HG03558 (cell line): Measurements from ENCODE around the gene HBM.
"Not testable (repeated sequence)": the region's sequence is repeated elsewhere in the genome, so short reads cannot be mapped to it uniquely, and the experiment has no call there.

Experiments used
- ATAC-seq: cut with Tn5 transposase; IDR thresholded peaks from one replicate; pipeline ENCODE4 v1.9.1; 2021; ENCODE audit warnings: moderate number of reproducible peaks; ENCODE audit not compliant: unreplicated experiment; ENCODE audit errors: extremely low read depth

HBM gene, protein sequence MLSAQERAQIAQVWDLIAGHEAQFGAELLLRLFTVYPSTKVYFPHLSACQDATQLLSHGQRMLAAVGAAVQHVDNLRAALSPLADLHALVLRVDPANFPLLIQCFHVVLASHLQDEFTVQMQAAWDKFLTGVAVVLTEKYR

DNA sequence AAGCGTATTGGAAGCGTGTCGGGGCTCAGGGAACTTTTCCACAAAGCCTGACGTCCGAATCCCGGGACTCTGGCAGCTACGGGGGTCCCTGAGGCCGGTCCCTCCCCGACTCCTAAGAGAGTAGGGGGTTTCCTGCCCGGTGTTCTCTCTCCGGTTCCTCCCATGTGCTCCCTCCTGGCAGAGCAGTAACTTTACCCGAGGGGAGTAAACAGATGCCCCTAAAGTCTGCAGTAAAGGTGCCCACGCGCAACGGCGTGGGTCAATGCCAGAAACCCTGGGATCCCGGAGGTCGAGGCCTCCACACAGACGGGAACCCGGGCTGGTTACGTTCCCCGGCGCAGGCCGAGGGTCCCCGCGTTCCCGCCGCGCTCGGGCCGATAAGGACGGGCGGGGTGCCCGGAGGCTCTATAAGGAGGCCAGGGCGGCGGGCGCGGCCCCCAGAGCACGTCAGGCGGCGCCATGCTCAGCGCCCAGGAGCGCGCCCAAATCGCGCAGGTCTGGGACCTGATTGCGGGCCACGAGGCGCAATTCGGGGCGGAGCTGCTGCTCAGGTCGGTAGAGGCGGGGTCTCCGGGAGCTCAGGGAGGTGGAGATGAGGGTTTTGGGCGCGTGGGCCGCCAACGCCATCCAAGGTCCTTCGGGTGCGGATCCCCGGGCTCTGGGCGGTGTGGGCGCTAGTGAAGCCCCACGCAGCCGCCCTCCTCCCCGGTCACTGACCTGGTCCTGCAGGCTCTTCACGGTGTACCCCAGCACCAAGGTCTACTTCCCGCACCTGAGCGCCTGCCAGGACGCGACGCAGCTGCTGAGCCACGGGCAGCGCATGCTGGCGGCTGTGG lies at the start of gene HBM:
Gene HBM (plus strand): TSS at position 440 of the 836 bp plus-strand sequence. CDS start 20 bp downstream, at position 460.
- no peak for ATAC-seq

DNA sequence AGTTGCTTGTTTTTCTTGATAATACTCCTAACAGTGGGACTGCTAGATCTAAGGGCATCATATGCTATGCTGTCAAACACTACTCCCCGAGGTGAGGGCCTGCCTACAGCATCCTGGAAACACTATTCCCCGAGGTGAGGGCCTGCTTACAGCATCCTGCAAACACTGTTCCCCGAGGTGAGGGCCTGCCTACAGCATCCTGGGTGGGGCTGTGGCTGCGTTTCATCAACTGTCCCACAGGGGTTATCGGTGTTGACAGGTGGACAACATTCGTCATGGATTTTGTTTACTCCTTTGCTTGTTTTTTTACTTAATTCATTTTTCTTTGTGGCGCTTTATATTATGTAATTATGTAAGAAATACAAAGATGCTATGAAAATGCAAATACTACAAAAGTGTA lies 49.8 kb upstream of the HBM start:
- ATAC-seq = no peak

DNA sequence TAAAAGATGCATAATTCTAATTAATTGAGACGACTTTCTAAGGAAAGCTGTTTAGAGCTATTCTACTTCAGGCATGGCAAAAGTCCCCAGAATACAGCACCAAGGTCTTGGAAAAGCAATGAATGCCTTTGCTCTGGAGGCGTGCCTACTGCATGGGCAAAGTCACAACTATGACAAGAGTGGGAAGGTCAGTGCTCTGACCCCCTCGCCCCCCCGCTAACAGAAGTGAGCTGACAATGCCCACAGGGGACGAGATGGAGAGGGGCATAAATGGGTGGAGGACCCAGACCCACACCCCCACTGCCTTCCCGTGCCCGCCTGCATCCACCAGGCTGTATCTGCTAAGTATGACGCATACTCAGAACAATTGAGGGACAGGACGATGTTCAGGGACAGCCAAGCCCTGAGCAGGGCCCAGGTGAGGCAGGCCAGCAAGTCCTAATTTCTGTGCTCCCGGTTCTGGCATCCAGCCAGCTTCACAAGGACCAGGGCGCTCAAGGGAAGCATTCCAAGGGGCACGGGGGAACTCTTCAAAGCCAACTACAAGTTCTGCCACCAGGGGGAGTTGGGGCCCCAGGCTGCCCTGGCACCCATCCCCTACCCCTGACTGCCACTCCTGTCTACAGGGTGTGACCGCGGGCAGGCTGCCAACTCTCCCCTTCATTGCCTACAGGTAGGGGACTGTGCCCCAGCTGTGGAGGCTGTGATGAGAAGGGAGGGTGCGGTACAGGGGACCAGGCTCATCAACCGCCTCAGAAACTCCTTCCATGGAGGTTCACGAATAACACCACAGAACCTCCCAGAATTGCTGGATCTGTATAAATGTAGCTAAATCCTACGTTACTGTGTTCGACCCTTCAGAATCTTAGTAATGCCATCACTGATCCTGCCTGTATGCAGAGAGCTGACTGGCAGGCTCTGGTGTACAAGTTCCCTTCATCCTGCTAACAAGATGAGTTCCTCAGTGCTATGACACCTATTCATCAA lies 48.1 kb upstream of the HBM start:
- no peak for ATAC-seq

DNA sequence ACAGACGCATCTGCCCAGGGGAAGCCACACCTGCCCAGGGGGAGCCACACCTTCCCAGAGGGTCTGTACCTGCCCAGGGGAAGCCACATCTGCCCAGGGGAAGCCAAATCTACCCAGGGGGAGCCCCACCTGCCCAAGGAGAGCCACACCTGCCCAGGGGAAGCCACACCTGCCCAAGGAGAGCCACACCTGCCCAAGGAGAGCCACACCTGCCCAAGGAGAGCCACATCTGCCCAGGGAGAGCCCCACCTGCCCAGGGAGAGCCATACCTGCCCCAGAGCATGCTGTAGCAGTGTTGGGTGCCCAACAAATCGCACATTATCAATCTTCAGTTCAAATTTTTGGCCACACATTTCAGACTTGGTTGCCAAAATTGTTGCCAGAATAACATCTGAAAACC lies 46.9 kb upstream of the HBM start:
- no peak for ATAC-seq

DNA sequence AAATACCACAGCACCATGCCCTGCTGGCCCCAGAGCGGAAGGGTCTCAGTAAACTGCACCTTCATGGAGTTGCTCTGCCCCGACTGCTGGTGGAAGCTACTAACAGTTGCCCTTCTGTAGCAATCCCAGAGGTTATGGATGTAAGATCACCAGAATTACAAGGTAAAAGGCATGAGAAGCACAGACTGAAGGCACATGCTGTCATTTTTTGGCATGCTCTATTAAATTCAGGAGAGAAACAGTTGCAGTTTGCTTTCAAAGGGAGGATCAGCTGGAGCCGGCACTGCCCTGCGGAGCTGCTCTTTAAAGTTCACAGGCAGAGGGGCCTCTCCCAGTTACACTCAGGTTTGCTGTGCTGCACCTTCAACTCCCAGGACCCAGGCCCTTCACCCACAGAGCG lies 46.5 kb upstream of the HBM start:
- no peak for ATAC-seq

DNA sequence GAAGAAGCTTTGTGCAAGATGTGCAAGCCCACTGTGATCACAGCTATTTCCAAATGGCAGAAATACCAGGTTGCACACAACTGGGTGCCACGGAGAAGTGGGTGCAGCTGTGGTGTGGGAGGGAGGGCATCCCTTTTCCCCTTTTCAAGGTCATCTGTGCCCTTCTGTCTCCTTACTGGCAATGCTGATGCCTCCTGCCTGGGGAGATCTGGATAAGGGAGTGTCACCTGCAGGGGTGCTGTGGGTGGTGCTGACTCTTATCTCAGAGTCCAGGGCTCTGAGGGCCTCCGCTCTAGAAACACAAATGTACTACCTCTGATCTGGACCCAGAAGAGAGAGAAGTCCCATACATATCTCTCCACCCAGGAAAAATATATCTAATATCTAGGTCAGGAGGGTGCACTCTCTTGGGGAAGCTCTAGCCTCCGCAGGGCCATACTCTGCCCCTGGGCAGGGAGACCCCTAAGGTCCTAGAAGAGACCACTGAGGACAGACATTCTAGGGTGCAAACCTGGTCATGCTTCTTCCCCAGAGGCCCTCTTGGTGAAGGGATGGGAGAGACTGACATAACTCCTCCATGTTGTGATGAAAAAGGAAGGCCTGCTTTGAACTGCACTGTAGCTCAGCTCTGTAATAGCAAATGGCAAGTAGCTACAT lies 45.8 kb upstream of the HBM start:
- no peak for ATAC-seq

DNA sequence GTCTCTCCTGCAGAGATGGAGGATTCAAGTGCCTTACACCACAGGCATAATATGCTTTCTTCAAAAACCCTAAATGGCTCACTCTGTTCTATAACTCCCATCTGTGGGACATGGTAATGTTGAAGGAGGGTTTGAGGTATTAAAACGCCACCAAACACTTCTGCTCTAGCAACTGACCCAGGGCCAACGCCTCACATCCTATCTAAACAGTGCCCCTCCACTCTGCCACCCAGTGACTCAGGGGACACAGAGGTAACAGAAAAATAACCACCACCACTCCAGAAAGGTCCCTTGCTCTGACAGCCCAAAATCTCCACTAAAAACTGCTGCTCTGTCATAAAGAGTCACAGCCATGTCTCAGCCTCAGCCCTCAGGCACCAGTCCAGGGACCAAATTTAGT lies 45.0 kb upstream of the HBM start:
- ATAC-seq = no peak

DNA sequence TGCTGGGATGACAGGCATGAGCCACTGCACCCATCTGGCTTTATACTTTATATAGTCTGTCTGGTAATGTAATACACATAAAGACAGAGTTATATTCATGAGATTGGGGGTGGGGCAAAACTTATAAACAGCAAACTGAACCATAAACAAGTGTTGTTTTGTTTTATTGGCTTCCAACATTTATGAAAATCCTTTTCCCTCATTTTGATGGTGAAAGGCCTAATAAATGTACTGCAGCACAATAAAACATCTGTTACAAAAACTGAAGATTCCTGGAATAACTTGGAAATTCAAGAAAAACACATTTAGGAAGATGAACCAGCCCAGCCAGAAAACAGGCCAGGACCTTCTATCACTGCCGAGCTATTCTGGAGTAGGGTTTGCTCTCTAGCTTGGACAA lies 43.4 kb upstream of the HBM start:
- no peak for ATAC-seq

DNA sequence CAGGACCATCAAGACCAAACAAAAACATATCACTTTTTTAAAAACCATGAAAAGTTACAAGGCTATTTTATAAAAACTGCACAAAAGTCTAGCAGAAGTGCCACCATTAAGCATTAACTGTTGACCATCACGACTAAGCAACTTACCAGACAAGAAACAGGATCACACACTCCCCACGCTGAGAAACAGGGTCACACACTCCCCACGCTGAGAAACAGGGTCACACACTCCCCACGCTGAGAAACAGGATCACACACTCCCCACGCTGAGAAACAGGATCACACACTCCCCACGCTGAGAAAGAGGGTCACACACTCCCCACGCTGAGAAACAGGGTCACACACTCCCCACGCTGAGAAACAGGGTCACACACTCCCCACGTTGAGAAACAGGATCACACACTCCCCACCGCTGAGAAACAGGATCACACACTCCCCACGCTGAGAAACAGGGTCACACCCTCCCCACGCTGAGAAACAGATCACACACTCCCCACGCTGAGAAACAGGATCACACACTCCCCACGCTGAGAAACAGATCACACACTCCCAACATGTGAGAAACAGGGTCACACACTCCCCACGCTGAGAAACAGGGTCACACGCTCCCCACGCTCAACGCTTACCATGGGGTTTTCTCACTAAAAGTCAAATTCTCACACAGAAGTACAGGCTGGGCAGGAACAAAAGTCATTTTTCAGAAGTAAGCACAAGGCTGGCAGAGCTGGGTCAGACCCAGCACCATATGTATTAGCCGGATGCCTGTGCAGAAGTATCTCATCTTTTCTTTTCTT lies 42.0 kb upstream of the HBM start:
- not testable (repeated sequence) for ATAC-seq

DNA sequence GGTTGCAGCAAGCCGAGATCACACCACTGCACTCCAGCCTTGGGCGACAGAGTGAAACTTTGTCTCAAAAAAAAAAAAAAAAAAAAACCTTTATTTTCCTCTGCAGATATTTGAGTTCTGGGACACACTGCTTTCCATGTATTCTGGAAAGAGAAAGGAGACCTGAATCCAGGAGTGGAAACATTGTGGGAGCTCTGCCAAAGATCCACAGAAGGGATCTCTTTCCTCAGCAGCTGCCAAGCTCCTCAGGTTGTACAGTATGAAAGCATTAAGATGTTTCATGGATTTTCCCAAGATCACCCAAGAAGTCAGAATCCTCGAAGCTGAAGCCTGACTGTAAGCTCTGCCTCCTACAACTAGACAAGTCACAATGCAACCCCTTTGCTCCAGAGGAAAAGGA lies 40.8 kb upstream of the HBM start:
- ATAC-seq = no peak

DNA sequence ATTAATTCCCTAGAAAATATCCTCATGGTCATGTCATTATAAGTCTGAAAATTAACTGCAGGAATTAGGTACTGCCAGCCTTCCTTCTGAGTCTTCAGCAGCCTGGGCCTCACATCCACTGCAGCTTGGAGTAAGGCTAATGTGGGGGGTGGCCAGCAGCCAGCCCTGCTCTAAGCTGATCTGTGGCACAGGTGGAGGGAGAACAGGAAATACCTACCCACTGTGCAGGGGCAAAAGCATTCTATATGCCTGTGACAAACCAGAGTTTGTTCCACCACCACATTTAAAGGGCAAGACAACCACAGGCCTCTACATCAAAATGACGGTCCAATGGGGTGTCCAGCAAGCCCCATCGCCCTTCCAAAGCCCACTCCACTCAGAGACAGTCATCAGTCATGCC lies 36.7 kb upstream of the HBM start:
- ATAC-seq = no peak

DNA sequence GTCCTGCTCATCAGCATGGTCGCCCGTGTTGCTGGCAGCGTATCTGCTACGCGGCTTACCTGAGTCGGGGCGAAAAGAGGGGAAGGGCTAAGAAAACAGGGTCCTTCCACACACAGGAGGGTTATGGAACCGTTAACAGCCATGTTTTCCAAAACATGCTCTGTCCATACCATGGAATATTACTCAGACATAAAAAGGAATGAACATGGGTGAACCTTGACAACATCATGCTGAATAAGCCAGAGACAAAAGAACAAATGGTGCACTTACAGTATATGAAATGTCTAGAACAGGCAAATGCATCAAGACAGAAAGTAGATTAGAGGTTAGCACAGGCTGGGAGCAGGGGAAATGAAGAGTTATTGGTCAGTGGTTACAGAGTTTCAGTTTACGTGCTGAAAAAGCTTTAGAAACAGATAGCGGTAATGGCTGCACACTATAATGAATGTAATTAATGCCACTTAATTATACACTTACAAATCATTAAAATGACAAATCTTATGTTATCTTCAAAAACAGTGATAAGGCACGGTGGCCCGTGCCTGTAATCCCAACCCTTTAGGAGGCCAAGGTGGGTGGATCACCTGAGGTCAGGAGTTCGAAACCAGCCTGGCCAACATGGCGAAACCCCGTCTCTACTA lies 35.1 kb upstream of the HBM start:
- no peak for ATAC-seq

DNA sequence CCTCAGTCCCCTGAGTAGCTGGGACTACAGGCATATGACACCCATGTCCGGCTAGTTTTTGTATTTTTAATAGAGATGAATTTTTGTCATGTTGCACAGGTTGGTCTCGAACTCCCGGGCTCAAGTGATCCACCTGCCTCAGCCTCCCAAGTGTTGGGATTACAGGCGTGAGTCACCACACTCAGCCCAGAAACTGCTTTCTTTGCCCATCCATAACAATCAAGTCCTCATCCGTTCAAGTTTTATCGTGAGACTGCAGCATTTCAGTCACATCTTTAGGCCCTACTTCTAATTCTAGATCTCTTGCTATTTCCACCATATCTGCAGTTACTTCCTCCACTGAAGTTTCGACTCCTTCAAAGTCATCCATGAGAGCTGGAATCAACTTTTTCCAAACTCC lies 33.7 kb upstream of the HBM start:
- no peak for ATAC-seq

DNA sequence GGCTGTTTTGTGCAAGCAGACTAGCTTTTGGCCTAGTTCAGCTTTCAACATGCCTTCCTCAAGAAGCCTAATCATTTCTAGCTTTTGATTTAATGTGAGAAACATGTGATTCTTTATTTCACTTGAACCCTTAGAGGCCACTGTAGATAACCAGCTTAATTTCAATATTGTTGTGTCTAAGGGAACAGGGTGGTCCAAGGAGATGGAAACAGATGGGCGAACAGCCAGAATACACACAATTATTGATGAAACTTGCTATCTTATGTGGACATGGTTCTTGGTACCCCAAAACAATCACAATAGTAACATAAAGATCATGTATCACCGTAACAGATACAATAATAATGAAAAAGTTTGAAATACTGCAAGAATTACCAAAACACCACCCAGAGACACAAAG lies 32.1 kb upstream of the HBM start:
- no peak for ATAC-seq

DNA sequence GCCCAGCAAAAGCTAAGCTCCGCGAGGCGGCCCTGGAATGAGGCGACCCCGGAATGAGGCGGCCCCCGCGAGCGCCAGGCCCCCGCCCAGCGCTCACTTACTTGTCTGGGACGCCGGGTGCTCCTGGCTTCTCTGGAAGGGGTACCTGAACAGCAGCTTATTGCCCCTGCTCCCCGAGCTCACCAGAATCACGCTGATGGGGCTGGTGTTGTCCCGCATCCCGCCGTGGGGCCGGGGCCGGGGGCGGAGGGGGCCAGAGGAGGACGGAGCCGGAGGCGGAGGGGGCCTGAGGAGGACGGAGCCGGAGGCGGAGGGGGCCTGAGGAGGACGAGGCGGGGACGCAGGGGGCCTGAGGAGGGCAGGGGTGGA lies 27.7 kb upstream of the HBM start:
- no peak for ATAC-seq

DNA sequence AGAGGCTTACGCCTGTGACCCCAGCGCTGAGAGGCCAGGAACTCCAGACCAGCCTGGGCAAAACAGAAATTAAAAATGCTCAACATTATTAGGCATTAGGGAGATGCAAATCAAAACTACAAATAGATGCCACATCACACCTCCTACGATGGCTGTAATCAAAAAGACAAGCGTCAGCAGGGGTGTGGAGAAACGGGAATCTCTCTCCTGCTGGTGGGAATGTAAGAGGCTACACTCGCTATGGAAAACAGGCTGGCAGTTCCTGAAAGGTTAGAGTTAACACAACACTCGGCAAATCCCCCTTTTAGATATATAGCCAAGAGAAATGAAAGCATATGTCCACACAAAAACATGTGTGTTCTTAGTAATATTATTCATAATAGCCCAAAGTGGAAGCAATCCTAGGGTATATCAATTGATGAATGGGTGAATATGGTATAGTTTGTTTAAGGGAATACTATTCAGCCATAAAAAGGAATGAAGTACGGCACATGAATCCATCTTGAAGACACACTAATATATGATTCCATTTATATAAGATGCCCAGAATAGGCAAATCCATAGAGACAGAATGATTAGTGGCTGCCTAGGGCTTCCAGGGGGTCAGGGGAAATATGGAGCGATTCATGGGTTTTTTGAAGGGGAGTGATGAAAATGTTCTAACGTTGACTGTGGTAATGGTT lies 25.5 kb upstream of the HBM start:
- ATAC-seq = no peak

DNA sequence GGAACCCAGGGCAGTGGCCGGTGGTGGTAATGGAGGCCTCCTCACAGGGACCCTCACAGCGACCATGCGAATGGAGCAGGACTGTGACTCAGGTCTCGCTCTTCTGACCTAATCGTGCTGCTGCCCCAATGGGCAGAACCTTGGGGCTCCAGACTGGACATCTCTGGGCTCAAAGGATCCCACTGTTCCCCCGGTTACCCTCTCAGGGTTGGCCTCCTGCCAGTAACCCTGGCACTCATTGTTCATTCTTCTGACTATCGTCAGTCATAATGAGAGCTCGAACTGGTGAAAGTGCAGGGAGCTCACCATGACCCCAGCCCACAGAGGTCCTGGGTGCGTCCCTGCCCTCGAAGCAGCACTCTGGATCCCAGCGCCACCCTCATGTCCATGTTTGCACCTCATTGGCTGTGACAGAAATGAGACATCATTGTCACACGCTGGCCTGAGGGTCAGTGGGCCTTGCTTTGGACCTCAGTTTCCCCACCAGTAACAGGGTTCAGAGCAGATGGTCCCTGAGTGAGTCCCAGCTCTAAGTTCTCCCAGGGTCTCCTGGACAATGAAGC lies 23.3 kb upstream of the HBM start:
- ATAC-seq = no peak

DNA sequence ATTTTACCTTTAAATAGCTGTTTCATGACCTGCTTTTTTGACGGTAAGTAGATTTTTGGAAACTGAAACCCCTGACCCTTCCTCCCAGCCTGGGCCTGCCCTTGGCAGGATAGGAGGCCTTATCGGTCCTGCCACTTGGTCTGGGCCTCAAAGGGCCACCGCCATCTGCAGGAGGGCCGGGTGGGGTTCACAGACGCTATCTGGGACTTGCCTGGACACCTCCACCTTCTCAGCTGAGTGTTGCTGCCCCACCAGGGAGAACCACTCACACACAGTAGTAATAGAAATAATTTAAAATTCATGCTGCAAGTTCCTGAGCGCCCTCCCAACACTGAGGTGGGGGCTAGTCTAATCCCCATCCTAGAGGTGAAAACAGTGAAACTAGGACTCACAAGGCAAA lies 22.7 kb upstream of the HBM start:
- no peak for ATAC-seq
